ENCODE results near the gene FAM120A.

The FAM120A gene

GRCh38 chr9:93594041-93594756 lies 142.7 kb downstream of the FAM120A start:
- DNase-seq (ENCODE audit: low read depth), result no peak

GRCh38 chr9:93595461-93595860 lies 144.0 kb downstream of the FAM120A start:
- no peak for DNase-seq (ENCODE audit: low read depth)

- DNase-seq (ENCODE audit: low read depth), result no peak
Observed at GRCh38 chr9:93595861-93596365, 144.4 kb downstream of the FAM120A start.

GRCh38 chr9:93596399-93596798 lies 144.9 kb downstream of the FAM120A start:
- no peak for DNase-seq (ENCODE audit: low read depth)

DNA sequence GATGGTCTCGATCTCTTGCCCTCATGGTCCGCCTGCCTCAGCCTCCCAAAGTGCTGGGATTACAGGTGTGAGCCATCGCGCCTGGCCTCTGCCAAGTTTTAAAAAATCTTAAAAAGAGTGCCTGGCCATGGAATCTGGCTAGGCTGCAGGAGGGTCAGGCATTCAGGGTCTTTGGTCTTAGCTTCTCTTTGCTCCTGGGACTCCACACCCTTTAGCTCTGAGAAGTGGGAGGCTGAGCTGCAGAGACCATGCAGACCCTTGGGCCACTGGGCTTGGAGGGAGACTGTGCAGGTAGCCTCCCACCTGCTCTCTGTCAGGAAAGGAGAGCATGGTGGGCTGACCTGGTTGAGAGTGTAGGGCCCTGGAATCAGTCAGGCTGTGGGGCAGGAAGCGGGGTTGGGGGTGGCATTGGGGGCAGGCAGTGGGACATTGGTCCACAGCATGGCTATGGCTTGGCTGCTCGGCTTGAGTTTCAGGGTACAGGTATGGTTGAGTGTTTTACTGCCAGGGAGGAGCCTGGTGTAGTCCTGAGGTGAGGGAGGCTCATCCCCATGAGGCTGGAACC lies 145.7 kb downstream of the FAM120A start:
- no peak for DNase-seq (ENCODE audit: low read depth)

GRCh38 chr9:93597871-93598646 lies 146.6 kb downstream of the FAM120A start:
- no peak for DNase-seq (ENCODE audit: low read depth)

GRCh38 chr9:93598647-93599241 lies 147.3 kb downstream of the FAM120A start:
- DNase-seq (ENCODE audit: low read depth), result no peak

- DNase-seq (ENCODE audit: low read depth), result no peak
Observed at GRCh38 chr9:93599571-93600403, 148.3 kb downstream of the FAM120A start.

DNA sequence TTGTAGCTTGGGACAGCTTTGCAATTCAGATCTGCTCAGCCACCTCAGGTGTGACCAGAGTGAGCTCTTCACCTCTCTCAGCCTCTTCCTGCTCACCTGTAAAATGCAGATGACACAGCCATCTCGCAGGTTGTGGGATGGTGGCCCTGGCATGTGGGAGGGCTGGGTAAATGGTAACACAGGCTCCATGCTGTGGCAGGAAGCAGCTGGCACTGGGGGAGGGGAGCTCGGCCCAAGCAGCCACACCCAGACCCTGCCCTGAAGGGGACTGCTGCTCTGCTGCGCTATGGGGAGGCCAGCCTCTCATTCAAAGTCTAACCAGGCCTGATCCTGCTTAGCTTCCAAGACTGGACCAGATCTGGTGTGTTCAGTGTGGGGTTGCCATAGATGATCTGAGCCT lies 149.0 kb downstream of the FAM120A start:
- DNase-seq (ENCODE audit: low read depth), result no peak

DNA sequence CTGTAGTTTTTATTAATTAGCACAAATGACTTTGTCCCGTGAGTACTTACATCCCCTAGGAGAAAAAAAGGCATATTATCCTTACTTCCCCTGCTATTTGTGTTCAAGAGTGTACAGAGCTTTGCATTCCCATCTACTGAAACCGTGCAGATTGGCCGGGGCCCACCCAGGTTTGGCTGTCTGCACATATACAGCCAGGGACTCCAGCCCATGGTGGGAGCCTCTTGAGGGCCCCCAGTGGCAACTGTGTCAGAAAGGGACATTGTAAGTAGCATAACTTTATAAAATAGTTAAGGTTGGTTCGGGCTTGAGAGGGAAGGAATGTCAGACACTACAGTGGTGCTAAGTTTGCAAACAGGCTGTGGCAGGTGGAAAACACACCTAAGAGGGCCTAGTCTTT lies 149.6 kb downstream of the FAM120A start:
- DNase-seq (ENCODE audit: low read depth), result no peak

GRCh38 chr9:93601666-93602065 lies 150.2 kb downstream of the FAM120A start:
- no peak for DNase-seq (ENCODE audit: low read depth)

- no peak for DNase-seq (ENCODE audit: low read depth)
Observed at GRCh38 chr9:93603011-93603410, 151.5 kb downstream of the FAM120A start.

DNA sequence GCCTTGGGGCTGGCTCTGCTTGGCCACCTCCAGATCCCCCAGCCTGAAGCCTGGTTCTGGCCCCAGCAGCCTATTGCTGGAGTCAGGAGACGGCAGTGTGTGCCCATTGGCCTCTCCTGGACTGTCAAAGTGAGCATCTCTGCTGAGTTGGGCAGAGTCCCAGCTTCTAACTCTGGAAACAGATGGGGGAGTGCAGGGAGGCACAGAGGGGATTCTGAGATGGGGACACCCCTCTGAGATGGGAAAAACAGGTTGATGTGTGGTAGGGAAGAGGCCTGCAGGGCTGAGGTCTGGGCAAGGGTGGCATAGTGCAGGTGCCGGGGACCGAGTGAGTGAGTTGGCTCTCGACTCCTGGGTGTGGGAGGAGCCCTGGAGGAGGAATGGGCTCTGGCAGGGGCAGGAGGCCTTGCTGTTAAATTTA lies 152.4 kb downstream of the FAM120A start:
- no peak for DNase-seq (ENCODE audit: low read depth)

DNA sequence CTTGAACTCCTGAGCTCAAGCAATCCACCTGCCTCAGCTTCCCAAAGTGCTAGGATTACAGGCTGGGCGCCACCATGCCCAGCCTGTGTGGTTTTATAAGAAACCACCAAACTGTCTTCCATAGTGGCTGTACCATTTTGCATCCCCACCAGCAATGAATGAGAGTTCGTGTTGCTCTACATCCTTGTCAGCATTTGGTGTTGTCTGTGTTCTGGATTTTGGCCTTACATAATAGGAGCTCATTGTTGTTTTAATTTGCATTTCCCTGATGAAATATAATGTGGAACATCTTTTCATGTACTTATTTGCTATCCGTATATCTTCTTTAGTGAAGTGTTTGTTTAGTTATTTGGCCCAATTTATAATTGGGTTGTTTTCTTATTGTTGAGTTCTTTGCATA lies 154.7 kb downstream of the FAM120A start:
- no peak for DNase-seq (ENCODE audit: low read depth)

GRCh38 chr9:93610206-93610605 lies 158.7 kb downstream of the FAM120A start:
- DNase-seq (ENCODE audit: low read depth), result no peak

DNA sequence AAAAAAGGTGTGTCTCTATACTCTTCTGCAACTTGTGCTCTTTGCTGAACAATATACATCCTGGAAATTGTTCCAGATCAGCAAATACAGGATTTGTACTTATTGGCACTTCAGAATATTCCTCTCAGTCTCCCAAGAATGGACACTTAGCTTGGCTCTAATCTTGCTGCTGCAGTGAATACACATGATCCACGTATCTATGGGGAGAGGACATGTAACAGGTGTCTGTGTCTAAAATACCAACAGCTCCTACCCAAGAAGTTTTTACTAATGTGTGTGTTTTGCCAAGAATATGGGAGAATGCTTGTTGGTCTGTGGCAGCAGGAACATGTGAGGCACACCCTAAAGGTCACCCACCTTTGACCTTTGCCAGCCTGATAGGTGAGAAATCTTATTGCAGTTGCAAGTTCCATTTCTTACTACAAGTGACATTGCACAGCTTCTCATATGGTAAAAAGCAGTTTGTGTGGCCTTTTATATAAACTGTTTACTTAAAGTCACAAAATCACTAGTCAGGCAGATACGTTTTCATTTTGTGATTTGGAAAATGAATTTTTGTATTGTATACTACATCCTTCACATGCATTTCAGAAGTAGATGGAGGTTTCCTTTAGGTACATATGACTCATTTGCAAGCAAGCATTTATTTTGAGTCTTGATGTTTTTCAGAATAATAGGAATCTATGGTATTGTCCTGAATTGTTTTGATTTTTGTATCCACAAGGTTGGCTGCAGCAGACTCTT lies 160.7 kb downstream of the FAM120A start:
- DNase-seq (ENCODE audit: low read depth), result no peak

GRCh38 chr9:93612796-93613154 lies 161.3 kb downstream of the FAM120A start:
- DNase-seq (ENCODE audit: low read depth), result no peak

DNA sequence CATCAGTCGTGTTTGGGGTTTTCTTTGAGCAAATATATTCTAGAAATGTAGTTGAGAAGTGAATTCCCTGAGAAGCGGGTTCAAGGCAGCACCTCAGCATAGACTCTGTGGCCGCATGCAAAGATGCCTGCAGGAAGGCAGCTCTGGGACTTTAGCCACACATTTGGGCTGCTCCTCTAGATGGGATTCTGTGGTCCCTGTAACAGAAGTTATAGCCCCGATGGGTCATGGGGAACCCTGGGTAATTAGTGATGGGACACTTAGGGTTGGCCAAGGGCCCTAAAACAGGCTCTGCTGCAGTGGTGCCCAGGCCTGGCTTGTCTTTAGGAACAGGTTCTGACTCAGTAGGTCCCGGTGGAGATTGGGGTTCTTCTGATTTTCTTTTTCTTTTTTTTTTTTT lies 161.7 kb downstream of the FAM120A start:
- no peak for DNase-seq (ENCODE audit: low read depth)

DNA sequence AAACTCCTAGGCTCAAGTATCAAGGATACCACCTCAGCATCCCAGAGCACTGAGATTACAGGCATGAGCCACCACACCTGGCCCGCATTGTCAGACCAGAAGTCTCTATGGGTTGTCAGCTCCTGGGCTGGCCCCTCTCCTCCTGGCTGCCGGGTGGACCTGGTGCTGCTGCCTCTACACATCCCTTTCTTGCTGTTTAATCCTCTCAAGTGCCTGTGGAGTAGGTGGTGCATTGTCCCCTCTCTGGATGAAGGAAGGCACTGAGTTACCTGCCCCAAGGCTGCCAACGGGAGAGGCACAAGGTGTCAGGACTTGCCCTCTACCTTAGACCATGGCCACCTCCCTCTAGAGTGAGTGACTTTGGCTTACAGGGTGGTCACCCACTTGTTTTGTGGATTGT lies 162.3 kb downstream of the FAM120A start:
- no peak for DNase-seq (ENCODE audit: low read depth)

- DNase-seq (ENCODE audit: low read depth), result no peak
Observed at GRCh38 chr9:93614830-93615468, 163.5 kb downstream of the FAM120A start.

All from HS-5 (cell line).